PC-3 (cell line): Measurements from ENCODE around the gene AQP3.

Experiments
- CTCF ChIP-seq: fragments of 300-600 bp; sonication (generic); conservative IDR thresholded peaks from 2 replicates; pipeline ENCODE4 v1.5.1; 2017; ENCODE audit warnings: antibody characterized with exemption, low read depth, mild to moderate bottlenecking, low read length
- EZH2 ChIP-seq: fragments of 300-600 bp; sonication (generic); IDR thresholded peaks from one replicate; pipeline ENCODE4 v1.6.1; 2017; ENCODE audit warnings: antibody characterized with exemption, mild to moderate bottlenecking, low read length; ENCODE audit not compliant: unreplicated experiment

GRCh38 chr9:33458444-33458843 lies 11.1 kb upstream of the AQP3 start:
- TF ChIP-seq EZH2 (no peak), CTCF (no peak)
